GM12874 (cell line): Measurements from ENCODE around the gene OR2D3.

Experiments used
- CTCF ChIP-seq: IDR thresholded peaks from 2 replicates; pipeline ENCODE4 v1.5.1; 2011; ENCODE audit warnings: low read depth, mild to moderate bottlenecking, control low read depth, low read length, moderate library complexity; ENCODE audit not compliant: insufficient read depth

The OR2D3 gene

GRCh38 chr11:6932145-6932544 lies 11.3 kb downstream of the OR2D3 start:
- TF ChIP-seq CTCF = no peak

- TF ChIP-seq CTCF = no peak
Observed at GRCh38 chr11:6941970-6942369, 21.2 kb downstream of the OR2D3 start.

- TF ChIP-seq CTCF = no peak
Observed at GRCh38 chr11:6943131-6943530, 22.3 kb downstream of the OR2D3 start.

GRCh38 chr11:6962141-6962540 lies 41.3 kb downstream of the OR2D3 start:
- TF ChIP-seq CTCF = no peak

GRCh38 chr11:6962673-6963072 lies 41.9 kb downstream of the OR2D3 start:
- no peak for TF ChIP-seq CTCF

GRCh38 chr11:6968816-6969215 lies 48.0 kb downstream of the OR2D3 start:
- no peak for TF ChIP-seq CTCF
